OCI-LY7 (cell line): ENCODE results near the gene PSTPIP2. TPM values are rescaled to one million over a fixed set of nuclear protein-coding genes. Genes with fewer than 3 reads are reported as not detected.

Source experiments
- BruUV-seq: library from RNA; stranded (reverse); fragments of 400-500 nt; replicated peaks from 2 replicates; lab custom pipeline; 2021; lab: Mats Ljungman, UMichigan
- CTCF ChIA-PET: fragments of 300-600 bp; sonication (Branson Sonifier 250); formaldehyde crosslinking; loops from one replicate; lab custom pipeline; 2022; ENCODE audit warnings: antibody characterized with exemption; ENCODE audit not compliant: unreplicated experiment; lab: Charles Lee
- POLR2A ChIA-PET: fragments of 300-600 bp; sonication (Branson Sonifier 250); formaldehyde crosslinking; loops from one replicate; lab custom pipeline; 2022; ENCODE audit warnings: antibody characterized with exemption; lab: Charles Lee
- DNase-seq: peaks from one replicate; pipeline ENCODE4 v3.0.0-alpha.2; 2015; ENCODE audit warnings: low spot score
- H2AFZ ChIP-seq: fragments of 200-600 bp; sonication (generic), shearing (Covaris generic); 2 replicates; pipeline ENCODE4 v1.6.1; 2014; ENCODE audit warnings: mild to moderate bottlenecking, antibody characterized with exemption, low read length, moderate library complexity
- H3K27ac ChIP-seq: fragments of 200-600 bp; sonication (generic); 2 replicates; pipeline ENCODE4 v1.5.1; 2014; ENCODE audit warnings: mixed run types, low read depth, mild to moderate bottlenecking, moderate library complexity, low read length, inconsistent platforms; ENCODE audit not compliant: poor library complexity, severe bottlenecking
- H3K36me3 ChIP-seq: fragments of 200-600 bp; sonication (generic); 2 replicates; pipeline ENCODE4 v1.6.1; 2014; ENCODE audit warnings: mild to moderate bottlenecking, antibody characterized with exemption, low read length, moderate library complexity, mixed read lengths; ENCODE audit not compliant: insufficient read depth
- H3K4me1 ChIP-seq: fragments of 200-600 bp; sonication (generic); 2 replicates; pipeline ENCODE4 v1.5.1; 2014; ENCODE audit warnings: mild to moderate bottlenecking, low read length; ENCODE audit not compliant: insufficient read depth, poor library complexity, severe bottlenecking
- H3K4me2 ChIP-seq: fragments of 200-600 bp; sonication (generic); 2 replicates; pipeline ENCODE4 v1.6.1; 2014; ENCODE audit warnings: mild to moderate bottlenecking, low read length
- H3K4me3 ChIP-seq: fragments of 200-600 bp; sonication (generic); 2 replicates; pipeline ENCODE4 v1.5.1; 2014; ENCODE audit warnings: mild to moderate bottlenecking, low read depth, low read length; ENCODE audit not compliant: poor library complexity, severe bottlenecking
- H3K79me2 ChIP-seq: fragments of 200-600 bp; sonication (generic); 2 replicates; pipeline ENCODE4 v1.6.1; 2016; ENCODE audit warnings: low read depth, mild to moderate bottlenecking, low read length, moderate library complexity, mixed read lengths; ENCODE audit not compliant: insufficient read depth
- H3K9me2 ChIP-seq: fragments of 200-600 bp; sonication (generic); 2 replicates; pipeline ENCODE4 v1.6.1; 2016; ENCODE audit warnings: mild to moderate bottlenecking, low read length, mixed read lengths; ENCODE audit not compliant: insufficient read depth
- H3K9me3 ChIP-seq: fragments of 200-600 bp; sonication (generic); 2 replicates; pipeline ENCODE4 v1.6.1; 2014; ENCODE audit warnings: mild to moderate bottlenecking, mixed run types, low read length, mixed read lengths
- H4K20me1 ChIP-seq: fragments of 200-600 bp; sonication (generic); 2 replicates; pipeline ENCODE4 v1.6.1; 2014; ENCODE audit warnings: mild to moderate bottlenecking, antibody characterized with exemption, low read length, moderate library complexity, mixed read lengths; ENCODE audit not compliant: insufficient read depth
- CTCF ChIP-seq: fragments of 200-600 bp; sonication (generic); conservative IDR thresholded peaks from 2 replicates; pipeline ENCODE4 v1.5.1; 2014; ENCODE audit warnings: mild to moderate bottlenecking, antibody characterized with exemption, low read length, moderate library complexity, mixed read lengths
- EZH2phosphoT487 ChIP-seq: fragments of 200-600 bp; sonication (generic); IDR thresholded peaks from 2 replicates; pipeline ENCODE4 v1.6.1; 2018; ENCODE audit warnings: low read depth, borderline replicate concordance, mild to moderate bottlenecking, mixed run types, antibody characterized with exemption, low read length, moderate library complexity, mixed read lengths
- intact Hi-C: fragments of 100-400 bp; cut with micrococcal nuclease; formaldehyde crosslinking; loops from one replicate; pipeline ENCODE4 v1.10.0; 2022; ENCODE audit not compliant: unreplicated experiment
- total RNA-seq, 2 experiments: library from RNA; depleted of rRNA in 1 of 2; stranded (reverse); fragments of >200 nt in 1 of 2; shearing (Covaris generic) in 1 of 2; gene quantifications; 2 replicates each; pipeline ENCODE4 v1.2.3, GENCODE V29; 2014 to 2022

The PSTPIP2 gene
- total RNA-seq, 2 experiments from 2014 or later: not detected

GRCh38 chr18:45984546-45985235, 87.4 kb downstream of the PSTPIP2 start:
- intact Hi-C loops: no loop called here
- Histone ChIP-seq H3K4me2 (no peak overlapping the region), H3K4me1 (no peaks in the 10 kb centered on the region), H3K9me3 (no peaks in the 10 kb centered on the region), H3K36me3 (no peaks in the 10 kb centered on the region), H3K79me2 (no peaks in the 10 kb centered on the region), H2AFZ (no peak overlapping the region), H3K9me2 (no peaks in the 10 kb centered on the region), H3K27ac (no peak overlapping the region), H3K4me3 (no peak overlapping the region), H4K20me1 (no peaks in the 10 kb centered on the region)
- no TSS peak for BruUV-seq
- TF ChIP-seq CTCF: no peak
- no peak for TF ChIP-seq EZH2phosphoT487
- DNase-seq: no peak
- CTCF ChIA-PET: no interaction called here
- POLR2A ChIA-PET: no interaction called here

- H2AFZ ChIP-seq: no peak overlapping the region
- no peaks in the 10 kb centered on the region for H3K36me3 ChIP-seq
- DNase-seq: no peak
- intact Hi-C loops: no loop called here
- H3K4me3 ChIP-seq: no peak overlapping the region
- TF ChIP-seq CTCF (no peak), EZH2phosphoT487 (no peak)
- H3K4me2 ChIP-seq: no peak overlapping the region
- no peaks in the 10 kb centered on the region for H3K79me2 ChIP-seq
- H3K9me2 ChIP-seq: no peaks in the 10 kb centered on the region
- H4K20me1 ChIP-seq: no peaks in the 10 kb centered on the region
- BruUV-seq: no TSS peak
- CTCF ChIA-PET: no interaction called here
- H3K27ac ChIP-seq: no peak overlapping the region
- H3K9me3 ChIP-seq: no peaks in the 10 kb centered on the region
- H3K4me1 ChIP-seq: no peaks in the 10 kb centered on the region
- POLR2A ChIA-PET: no interaction called here
Measured at GRCh38 chr18:45981821-45982220, 90.2 kb downstream of the PSTPIP2 start.

DNA sequence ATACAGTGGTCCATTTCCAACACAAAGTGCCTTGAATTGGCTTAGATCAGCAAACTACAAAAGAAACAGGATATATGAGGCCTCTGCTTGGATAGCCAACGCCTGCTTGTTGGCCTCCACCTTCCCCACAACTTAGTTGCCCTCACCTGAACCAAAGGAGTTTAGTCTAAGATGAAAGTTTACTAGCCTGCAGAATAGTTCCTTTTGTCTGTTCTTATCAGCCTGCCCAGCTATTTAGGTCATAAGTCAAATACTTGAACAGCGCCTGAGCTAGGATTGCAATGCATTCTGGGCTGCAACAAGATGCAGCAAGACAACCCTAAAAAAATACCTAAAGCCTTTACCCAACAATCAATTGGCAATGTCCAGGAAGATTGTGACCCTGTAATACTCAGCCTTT, 91.8 kb downstream of the PSTPIP2 start:
- Histone ChIP-seq H2AFZ (no peak overlapping the region), H3K9me3 (no peaks in the 10 kb centered on the region), H3K36me3 (no peaks in the 10 kb centered on the region), H3K27ac (no peak overlapping the region), H3K9me2 (no peaks in the 10 kb centered on the region), H3K4me2 (no peak overlapping the region), H3K4me1 (no peaks in the 10 kb centered on the region), H4K20me1 (no peaks in the 10 kb centered on the region), H3K79me2 (no peaks in the 10 kb centered on the region), H3K4me3 (no peak overlapping the region)
- POLR2A ChIA-PET: no interaction called here
- no TSS peak for BruUV-seq
- TF ChIP-seq CTCF: no peak
- TF ChIP-seq EZH2phosphoT487: no peak
- intact Hi-C loops: no loop called here
- DNase-seq: no peak
- CTCF ChIA-PET: no interaction called here
